GM23248 (cell line): ENCODE measurements around the gene ZFAND4.
"Not testable (repeated sequence)": the region's sequence is repeated elsewhere in the genome, so short reads cannot be mapped to it uniquely, and the experiment has no call there.

Source experiments
- EZH2 ChIP-seq: fragments of 200-600 bp; sonication (generic); IDR thresholded peaks from 2 replicates; pipeline ENCODE4 v1.6.1; 2018; ENCODE audit warnings: antibody characterized with exemption, mild to moderate bottlenecking; ENCODE audit not compliant: insufficient read depth, poor library complexity, severe bottlenecking
- EZH2phosphoT487 ChIP-seq: fragments of 200-600 bp; sonication (generic); IDR thresholded peaks from 2 replicates; pipeline ENCODE4 v1.6.1; 2018; ENCODE audit warnings: antibody characterized with exemption, moderate library complexity, mild to moderate bottlenecking, low read depth; ENCODE audit not compliant: insufficient read depth

GRCh38 chr10:45600337-45601253 lies 72.0 kb downstream of the ZFAND4 start:
- not testable (repeated sequence) for TF ChIP-seq EZH2phosphoT487, EZH2
